Breast epithelium (tissue), 3 donors: ENCODE measurements around the gene ZC3H12D.

ENCODE experiments used
- POLR2AphosphoS5 ChIP-seq, 3 donors: sonication (generic); formaldehyde crosslinking; IDR thresholded peaks; one replicate each; pipeline ENCODE4 v1.6.1; 2017; ENCODE audit warnings: antibody characterized with exemption in 3 of 3
- TF ChIP-seq, protein P1 (sequence below), 3 donors: fragments of 450-650 bp; IDR thresholded peaks; one replicate each; pipeline ENCODE4 v1.5.1; 2016 to 2017; ENCODE audit warnings: antibody characterized with exemption in 3 of 3, mild to moderate bottlenecking in 3 of 3, moderate library complexity in 3 of 3

DNA sequence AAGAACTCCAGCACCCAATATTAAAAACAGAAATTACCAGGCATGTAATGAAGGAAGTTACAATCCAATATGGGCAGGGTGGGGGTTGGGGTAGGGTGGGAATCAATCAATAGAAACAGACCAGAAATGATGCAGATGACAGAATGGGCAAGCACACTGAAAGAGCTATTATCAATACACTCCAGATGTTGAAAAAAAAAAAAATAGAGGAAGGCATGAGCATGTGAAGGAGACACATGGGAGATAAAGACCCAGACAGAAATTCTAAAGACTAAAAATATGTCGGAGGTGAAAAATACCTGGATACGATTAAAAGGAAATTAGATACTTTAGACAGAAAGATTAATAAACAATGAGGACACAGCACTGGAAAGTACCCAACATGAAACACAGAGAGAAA, 19.1 kb upstream of the ZC3H12D start:
- TF ChIP-seq, protein P1, sequence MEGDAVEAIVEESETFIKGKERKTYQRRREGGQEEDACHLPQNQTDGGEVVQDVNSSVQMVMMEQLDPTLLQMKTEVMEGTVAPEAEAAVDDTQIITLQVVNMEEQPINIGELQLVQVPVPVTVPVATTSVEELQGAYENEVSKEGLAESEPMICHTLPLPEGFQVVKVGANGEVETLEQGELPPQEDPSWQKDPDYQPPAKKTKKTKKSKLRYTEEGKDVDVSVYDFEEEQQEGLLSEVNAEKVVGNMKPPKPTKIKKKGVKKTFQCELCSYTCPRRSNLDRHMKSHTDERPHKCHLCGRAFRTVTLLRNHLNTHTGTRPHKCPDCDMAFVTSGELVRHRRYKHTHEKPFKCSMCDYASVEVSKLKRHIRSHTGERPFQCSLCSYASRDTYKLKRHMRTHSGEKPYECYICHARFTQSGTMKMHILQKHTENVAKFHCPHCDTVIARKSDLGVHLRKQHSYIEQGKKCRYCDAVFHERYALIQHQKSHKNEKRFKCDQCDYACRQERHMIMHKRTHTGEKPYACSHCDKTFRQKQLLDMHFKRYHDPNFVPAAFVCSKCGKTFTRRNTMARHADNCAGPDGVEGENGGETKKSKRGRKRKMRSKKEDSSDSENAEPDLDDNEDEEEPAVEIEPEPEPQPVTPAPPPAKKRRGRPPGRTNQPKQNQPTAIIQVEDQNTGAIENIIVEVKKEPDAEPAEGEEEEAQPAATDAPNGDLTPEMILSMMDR (IDR thresholded peaks at IDR 0.05), result no peak
- TF ChIP-seq POLR2AphosphoS5 (IDR thresholded peaks at IDR 0.05), result no peak
